Aorta (tissue), 5 donors: ENCODE results near the gene AMZ1. TPM values are rescaled to one million over a fixed set of nuclear protein-coding genes. Genes with fewer than 3 reads are reported as not detected.

Experiments used
- ATAC-seq: fragments of 200-7000 bp; cut with Tn5 transposase; one replicate; pipeline ENCODE4 v1.9.1; 2022; ENCODE audit warnings: moderate library complexity; ENCODE audit not compliant: low FRiP score
- DNase-seq, 2 donors: peaks; one replicate each; pipeline ENCODE4 v3.0.0-alpha.2; 2020
- H3K27ac ChIP-seq, 2 donors: one replicate each; pipeline ENCODE4 v1.5.1; 2013; ENCODE audit warnings: low read length in 2 of 2, mild to moderate bottlenecking in 2 of 2, moderate library complexity in 2 of 2, control low read depth in 1 of 2, inconsistent platforms in 1 of 2, low read depth in 1 of 2
- H3K27me3 ChIP-seq, 2 donors: one replicate each; pipeline ENCODE4 v1.6.1; 2013; ENCODE audit warnings: control low read depth in 1 of 2, low read length in 1 of 2, mild to moderate bottlenecking in 1 of 2, moderate library complexity in 1 of 2; ENCODE audit not compliant: insufficient read depth in 2 of 2, control insufficient read depth in 1 of 2
- H3K36me3 ChIP-seq, 2 donors: one replicate each; pipeline ENCODE4 v1.6.1; 2013; ENCODE audit warnings: control low read depth in 1 of 2, low read length in 1 of 2, mild to moderate bottlenecking in 1 of 2; ENCODE audit not compliant: insufficient read depth in 2 of 2, control insufficient read depth in 1 of 2
- H3K4me1 ChIP-seq, 2 donors: one replicate each; pipeline ENCODE4 v1.6.1; 2013; ENCODE audit warnings: low read length in 2 of 2, control low read depth in 1 of 2, mild to moderate bottlenecking in 1 of 2, moderate library complexity in 1 of 2; ENCODE audit not compliant: insufficient read depth in 2 of 2, control insufficient read depth in 1 of 2
- H3K4me3 ChIP-seq, 2 donors: one replicate each; pipeline ENCODE4 v1.5.1; 2013; ENCODE audit warnings: low read length in 2 of 2, control low read depth in 1 of 2, mild to moderate bottlenecking in 1 of 2
- H3K9me3 ChIP-seq: one replicate; pipeline ENCODE4 v1.6.1; 2013; ENCODE audit warnings: mild to moderate bottlenecking, low read length; ENCODE audit not compliant: control insufficient read depth
- WGBS, 2 donors: extraction: QIAGEN DNeasy Blood & Tissue Kit; methylation state at CpG; one replicate each; pipeline ENCODE4 v1.1.7; 2013; 5-methylcytosine and 5-hydroxymethylcytosine counted together
- intact Hi-C, 2 donors: fragments of 100-400 bp; cut with DNase I; formaldehyde crosslinking; loops; one replicate each; pipeline versions ENCODE4 v1.14.2 to v1.15.0; 2022
- polyA plus RNA-seq, 2 donors: library from polyadenylated mRNA; stranded (reverse); fragments of 200-250 nt; gene quantifications; one replicate each; pipeline ENCODE4 v1.2.3, GENCODE V29; 2013
- total RNA-seq, 2 donors: library from RNA; stranded (reverse); fragmentation: NEBNext Ultra II Directional; extraction: Animal tissue kit (Norgen Biotek cat#: 25700); gene quantifications; one replicate each; pipeline ENCODE4 v1.2.1, GENCODE V29; 2021
- donor health status: healthy with polysubstance abuse.
- donor health status: Bipolar disorder and iron deficiency.
- donor health status: DM: no; HTN: no; CAD: no.
- donor health status: DM: no; HTN: no; CAD: no.
- donor health status: DM: yes; HTN: yes; CAD: no.

AMZ1 gene
- total and polyA plus RNA-seq, 4 donors, result 0.13 to 2.0 (median 1.1) TPM; not detected in 1

DNA sequence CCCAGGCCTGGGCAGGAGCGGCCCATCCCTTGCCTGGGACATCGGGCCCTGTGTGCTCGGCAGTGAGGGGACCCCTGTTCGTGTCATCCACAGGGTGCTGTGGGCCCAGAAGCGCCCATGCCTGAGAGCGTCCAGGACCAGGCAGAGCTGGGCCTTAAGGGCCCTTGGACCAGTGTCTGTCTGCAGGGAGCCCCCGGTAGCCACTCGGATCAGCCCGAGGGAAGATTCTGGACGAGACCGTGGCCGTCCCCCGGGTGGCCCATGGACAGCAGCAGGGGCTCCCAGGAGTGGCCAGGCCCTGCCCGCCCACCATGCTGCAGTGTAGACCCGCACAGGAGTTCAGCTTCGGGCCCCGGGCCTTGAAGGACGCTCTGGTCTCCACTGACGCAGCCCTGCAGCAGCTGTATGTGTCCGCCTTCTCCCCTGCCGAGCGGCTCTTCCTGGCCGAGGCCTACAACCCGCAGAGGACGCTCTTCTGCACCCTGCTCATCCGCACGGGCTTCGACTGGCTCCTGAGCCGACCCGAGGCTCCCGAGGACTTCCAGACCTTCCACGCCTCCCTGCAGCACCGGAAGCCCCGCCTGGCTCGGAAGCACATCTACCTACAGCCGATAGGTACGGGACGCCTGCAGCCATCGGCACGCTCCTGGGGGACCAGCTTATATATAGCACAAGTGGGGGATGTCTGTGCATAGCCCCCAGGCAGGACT, 12.3 kb downstream of the AMZ1 start:
- H3K27ac ChIP-seq, result no peak overlapping the region
- H3K9me3 ChIP-seq, result no peaks in the 10 kb centered on the region
- H3K4me1 ChIP-seq, result no peaks in the 10 kb centered on the region
- H3K27me3 ChIP-seq, result no peaks in the 10 kb centered on the region
- WGBS, 2 donors, result 94 to 95% methylated on average over 40 of the region's 40 CpGs
- ATAC-seq (peak; percentile 12), DNase-seq (no peak)
- H3K36me3 ChIP-seq, result no peaks in the 10 kb centered on the region
- no peak overlapping the region for H3K4me3 ChIP-seq
- intact Hi-C loops, result no loop called here

DNA sequence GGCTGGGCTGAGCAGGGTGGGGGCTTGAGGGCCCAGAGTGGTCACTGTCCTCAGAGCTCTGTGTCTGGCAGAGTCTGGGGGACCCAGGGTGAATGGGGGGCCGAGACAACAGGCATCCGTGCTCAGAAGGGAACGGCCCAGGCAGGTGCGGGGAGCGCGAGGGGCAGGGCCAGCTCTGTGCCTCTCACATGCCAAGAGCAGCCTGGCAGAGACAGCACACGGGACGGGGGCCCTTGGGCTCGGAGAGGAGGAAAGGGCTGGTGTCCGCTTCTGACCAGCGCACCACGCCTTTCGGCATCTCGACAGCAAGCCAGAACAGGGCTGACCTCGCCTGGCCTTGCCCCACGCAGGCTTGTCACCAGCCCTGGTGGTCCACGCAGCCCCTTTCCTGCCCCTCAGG, 13.4 kb downstream of the AMZ1 start:
- Histone ChIP-seq H3K9me3 (no peaks in the 10 kb centered on the region), H3K36me3 (no peaks in the 10 kb centered on the region)
- ATAC-seq, result no peak

DNA sequence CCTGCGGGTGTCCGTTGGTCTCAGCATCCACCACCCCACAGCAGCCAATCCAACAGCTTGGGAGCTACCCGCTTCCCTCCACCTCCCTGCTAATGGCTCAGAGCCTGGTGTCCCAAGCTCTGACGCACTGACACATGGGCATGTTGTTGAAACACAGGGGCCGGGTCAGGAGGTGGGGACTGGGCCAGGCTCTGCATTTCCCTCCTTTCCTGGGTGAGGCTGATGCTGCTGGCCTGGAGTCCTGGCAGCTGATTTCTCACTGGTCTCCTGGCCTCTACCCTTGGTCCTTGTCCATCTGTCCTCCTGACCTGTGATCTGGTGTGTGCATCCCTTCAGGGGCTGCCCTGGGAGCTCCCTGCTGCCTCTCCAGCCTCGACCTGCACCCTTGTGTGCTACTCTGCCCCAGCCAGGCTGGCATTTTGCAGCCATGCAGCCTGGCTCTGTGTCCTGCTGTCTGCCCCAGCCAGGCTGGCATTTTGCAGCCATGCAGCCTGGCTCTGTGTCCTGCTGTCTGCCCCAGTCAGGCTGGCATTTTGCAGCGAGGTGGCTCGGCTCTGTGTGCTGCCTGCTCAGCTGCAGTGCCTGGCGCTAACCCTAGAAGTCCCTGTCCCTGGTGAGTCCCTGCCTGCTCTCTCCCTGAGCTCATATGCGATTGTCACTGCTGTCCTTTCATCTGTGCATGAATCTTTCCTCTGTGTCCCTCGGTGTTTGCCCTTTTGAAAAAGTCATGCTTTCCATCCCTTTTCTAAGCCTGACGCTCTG, 14.0 kb downstream of the AMZ1 start:
- Histone ChIP-seq H3K27ac (no peak overlapping the region), H3K4me3 (no peak overlapping the region), H3K36me3 (no peaks in the 10 kb centered on the region), H3K4me1 (no peaks in the 10 kb centered on the region), H3K27me3 (no peaks in the 10 kb centered on the region), H3K9me3 (no peaks in the 10 kb centered on the region)
- intact Hi-C loops, result no loop called here
- 32 to 39% methylated on average over 12 of the region's 12 CpGs for WGBS, 2 donors
- peak in 1 of 2 donors; percentile 75 for DNase-seq
- ATAC-seq, result peak; percentile 79

More for the DNA sequence above, 13.4 kb downstream of the AMZ1 start:
- Histone ChIP-seq H3K4me1 (no peaks in the 10 kb centered on the region), H3K27ac (no peak overlapping the region), H3K27me3 (no peaks in the 10 kb centered on the region), H3K4me3 (no peak overlapping the region)
- intact Hi-C loops, result no loop called here
- WGBS, 2 donors, result 70 to 72% methylated on average over 12 to 17 of the region's 17 CpGs
- DNase-seq, result no peak

DNA sequence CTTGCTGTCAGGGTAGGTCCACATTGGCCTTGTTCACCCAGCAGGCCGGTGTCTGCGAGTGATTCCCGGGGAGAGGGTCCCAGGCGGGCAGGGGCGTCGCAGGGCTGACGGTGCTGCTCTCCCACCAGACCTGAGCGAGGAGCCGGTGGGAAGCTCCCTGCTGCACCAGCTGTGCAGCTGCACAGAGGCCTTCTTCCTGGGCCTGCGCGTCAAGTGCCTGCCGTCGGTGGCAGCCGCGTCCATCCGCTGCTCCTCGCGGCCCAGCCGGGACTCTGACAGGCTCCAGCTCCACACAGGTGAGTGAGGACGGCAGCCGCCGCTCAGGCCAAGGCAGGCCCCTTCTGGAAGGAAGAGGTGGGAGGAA, 14.6 kb downstream of the AMZ1 start:
- ATAC-seq (no peak), DNase-seq (no peak)
- no peaks in the 10 kb centered on the region for H3K36me3 ChIP-seq
- H3K27ac ChIP-seq, result no peak overlapping the region
- no peaks in the 10 kb centered on the region for H3K9me3 ChIP-seq
- no peaks in the 10 kb centered on the region for H3K27me3 ChIP-seq
- H3K4me3 ChIP-seq, result no peak overlapping the region
- WGBS, 2 donors, result 95% methylated on average over 22 of the region's 22 CpGs
- intact Hi-C loops, result no loop called here
- H3K4me1 ChIP-seq, result no peaks in the 10 kb centered on the region

DNA sequence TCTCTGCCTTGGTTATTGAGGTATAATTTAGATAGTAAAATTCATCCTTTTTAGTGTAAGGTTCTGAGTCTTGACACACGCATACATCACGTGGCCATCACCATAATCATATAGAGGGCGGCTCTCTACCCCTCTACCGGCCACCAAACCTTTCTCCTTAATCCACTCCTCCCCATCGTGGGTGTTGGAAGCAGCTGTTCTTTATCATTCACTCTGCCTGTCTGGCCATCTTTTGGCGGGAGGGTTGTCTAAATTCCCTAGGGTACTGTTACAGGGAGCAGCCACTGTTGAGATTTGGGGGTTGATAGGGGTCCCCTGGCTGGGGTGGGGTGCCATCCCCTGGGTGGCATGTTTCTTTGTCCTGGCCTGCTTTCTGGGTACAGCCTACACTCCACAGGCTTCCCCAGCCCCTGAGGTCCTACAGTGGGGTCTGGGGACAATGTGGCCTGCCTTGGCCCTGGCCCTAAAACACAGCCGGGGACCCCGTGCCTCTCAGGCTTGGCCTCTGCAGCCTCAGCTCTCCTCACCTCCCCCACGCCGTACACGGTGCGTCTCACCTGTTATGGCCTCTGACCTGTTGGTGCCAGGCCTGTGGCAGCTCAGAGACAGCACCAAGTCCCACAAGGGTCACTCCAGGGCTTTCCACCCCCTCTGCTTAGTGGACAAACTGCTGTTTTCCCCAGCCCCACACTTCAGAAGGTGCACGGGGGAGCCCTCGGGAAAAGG, 17.5 kb downstream of the AMZ1 start:
- Histone ChIP-seq H3K9me3 (no peaks in the 10 kb centered on the region), H3K36me3 (no peaks in the 10 kb centered on the region), H3K27me3 (no peaks in the 10 kb centered on the region), H3K27ac (no peak overlapping the region), H3K4me1 (no peaks in the 10 kb centered on the region), H3K4me3 (no peak overlapping the region)
- no peak for ATAC-seq
- no peak for DNase-seq
- WGBS, 2 donors, result 89 to 91% methylated on average over 14 of the region's 14 CpGs
- intact Hi-C loops, result no loop called here

DNA sequence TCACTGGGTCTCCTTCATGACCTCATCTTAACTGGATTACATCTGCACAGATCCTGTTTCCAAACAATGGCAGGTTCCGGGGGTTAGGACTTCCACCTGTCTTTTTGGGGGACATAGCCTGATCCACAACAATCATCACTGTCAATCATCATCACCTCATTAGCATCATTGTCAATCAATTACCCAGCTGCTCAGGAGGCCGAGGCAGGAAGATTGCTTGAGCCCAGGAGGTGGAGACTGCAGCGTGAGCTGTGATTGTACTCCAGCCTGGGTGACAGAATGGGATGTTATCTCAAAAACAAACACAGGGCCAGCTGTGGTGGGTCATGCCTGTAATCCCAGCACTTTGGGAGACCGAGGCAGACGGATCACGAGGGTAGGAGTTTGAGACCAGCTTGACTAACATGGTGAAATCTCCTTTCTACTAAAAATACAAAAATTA, 18.7 kb downstream of the AMZ1 start:
- 61 to 69% methylated on average over 6 of the region's 6 CpGs for WGBS, 2 donors
- intact Hi-C loops, result no loop called here

DNA sequence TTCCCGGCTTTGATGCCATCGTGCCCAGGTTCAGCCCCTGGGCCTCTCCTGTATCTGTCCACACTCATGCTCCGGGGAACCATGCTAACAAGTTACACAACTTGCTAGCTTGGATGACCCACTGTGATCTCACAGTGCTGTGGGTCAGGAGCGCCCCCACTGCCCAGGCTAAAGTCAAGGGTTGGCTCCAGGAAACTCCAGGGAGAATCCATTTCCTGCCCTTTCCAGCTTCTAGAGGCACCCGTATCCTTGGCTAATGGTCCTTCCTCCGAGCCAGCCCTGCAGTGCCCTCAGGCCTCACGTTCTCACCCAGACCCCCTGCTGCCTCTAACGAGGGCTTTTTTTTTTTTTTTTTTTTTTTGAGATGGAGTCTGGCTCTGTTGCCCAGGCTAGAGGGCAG, 19.5 kb downstream of the AMZ1 start:
- ATAC-seq (no peak), DNase-seq (no peak)
- WGBS, 2 donors, result 87% methylated on average over 8 of the region's 8 CpGs
- Histone ChIP-seq H3K4me1 (no peaks in the 10 kb centered on the region), H3K9me3 (no peaks in the 10 kb centered on the region), H3K36me3 (no peaks in the 10 kb centered on the region), H3K4me3 (no peak overlapping the region), H3K27ac (no peak overlapping the region), H3K27me3 (no peaks in the 10 kb centered on the region)
- intact Hi-C loops, result no loop called here

More for the DNA sequence above, 18.7 kb downstream of the AMZ1 start:
- Histone ChIP-seq H3K4me3 (no peak overlapping the region), H3K36me3 (no peaks in the 10 kb centered on the region), H3K9me3 (no peaks in the 10 kb centered on the region), H3K27ac (no peak overlapping the region), H3K27me3 (no peaks in the 10 kb centered on the region), H3K4me1 (no peaks in the 10 kb centered on the region)
- no peak for ATAC-seq
- no peak for DNase-seq

DNA sequence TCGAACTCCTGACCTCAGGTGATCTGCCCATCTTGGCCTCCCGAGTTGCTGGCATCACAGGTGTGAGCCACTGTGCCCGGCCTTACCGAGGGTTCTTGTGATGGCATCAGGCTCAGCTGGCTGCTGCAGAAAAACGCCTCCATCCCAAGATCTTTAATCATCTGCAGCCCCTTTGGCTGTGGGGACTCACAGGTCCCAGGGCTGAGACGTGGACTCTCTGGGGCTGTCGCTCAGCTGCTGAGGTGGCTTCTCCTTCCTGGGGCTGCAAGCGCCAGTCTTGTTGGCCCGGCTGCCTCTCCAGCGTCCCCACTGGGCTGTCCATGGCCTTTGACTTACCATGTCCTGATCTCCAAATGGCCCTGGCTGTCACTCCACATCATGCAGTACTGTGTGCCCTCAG, 20.0 kb downstream of the AMZ1 start:
- Histone ChIP-seq H3K27ac (no peak overlapping the region), H3K9me3 (no peaks in the 10 kb centered on the region), H3K4me3 (no peak overlapping the region), H3K36me3 (no peaks in the 10 kb centered on the region), H3K27me3 (no peaks in the 10 kb centered on the region), H3K4me1 (no peaks in the 10 kb centered on the region)
- 94 to 95% methylated on average over 10 of the region's 10 CpGs for WGBS, 2 donors
- ATAC-seq (no peak), DNase-seq (no peak)
- intact Hi-C loops, result no loop called here
